ENCODE data around the gene MRE11. TPM values are rescaled to one million over a fixed set of nuclear protein-coding genes. Genes with fewer than 3 reads are reported as not detected.

Gene MRE11
- polyA plus RNA-seq, 1 donor (not counting 4 experiments of a cell fraction or from before 2014, with no cell fraction given) = 12.4 TPM

GRCh38 chr11:94452988-94453387 lies 40.7 kb downstream of the MRE11 start:
- no peaks in the 10 kb centered on the region for H3K79me2 ChIP-seq (ENCODE audit: control insufficient read depth, insufficient read depth, low read length)
- dilution Hi-C loops (cut with MboI; ENCODE audit: extremely low pct_ligation_motif_present, low sequenced_read_pairs) = no loop called here
- FAIRE-seq = no peak

GRCh38 chr11:94450048-94450447 lies 43.6 kb downstream of the MRE11 start:
- Histone ChIP-seq H3K27ac (ENCODE audit: control insufficient read depth, insufficient read depth, low read length) (peak overlapping the region; percentile 58), H3K4me3 (ENCODE audit: control insufficient read depth in 2 of 3, extremely low read depth in 1 of 3, insufficient read depth in 2 of 3, low read depth in 1 of 3, low read length in 3 of 3) (no peak overlapping the region), H3K79me2 (ENCODE audit: control insufficient read depth, insufficient read depth, low read length) (no peaks in the 10 kb centered on the region), H3K36me3 (ENCODE audit: control insufficient read depth in 2 of 2, extremely low read depth in 1 of 2, insufficient read depth in 2 of 2, low read length in 2 of 2) (no peaks in the 10 kb centered on the region), H3K4me2 (ENCODE audit: control insufficient read depth, extremely low read depth, insufficient read depth, low read depth, low read length) (no peak overlapping the region), H3K27me3 (ENCODE audit: control insufficient read depth, extremely low read depth, insufficient read depth, low read length) (no peaks in the 10 kb centered on the region), H3K9me3 (ENCODE audit: control insufficient read depth, low read depth, low read length) (no peaks in the 10 kb centered on the region), H4K20me1 (ENCODE audit: control insufficient read depth, extremely low read depth, insufficient read depth, low read length) (no peaks in the 10 kb centered on the region), H3K9me1 (ENCODE audit: control insufficient read depth, extremely low read depth, insufficient read depth, low read length) (no peaks in the 10 kb centered on the region), H3K4me1 (ENCODE audit: control insufficient read depth, extremely low read depth, insufficient read depth, low read length) (peaks cover 12% of the 10 kb centered on the region), H3K9ac (ENCODE audit: control insufficient read depth, extremely low read depth, insufficient read depth, low read length) (no peak overlapping the region), H2AFZ (ENCODE audit: control insufficient read depth, low read length) (no peak overlapping the region)
- TF ChIP-seq CTCF (optimal IDR thresholded peaks at IDR 0.05 in 1 of 3, IDR thresholded peaks at IDR 0.05 in 1 of 3, conservative IDR thresholded peaks at IDR 0.05 in 1 of 3; ENCODE audit: extremely low read depth in 1 of 3, insufficient read depth in 2 of 3, low read length in 3 of 3) = no peak
- TF ChIP-seq EZH2 (IDR thresholded peaks at IDR 0.05; ENCODE audit: low read length) = no peak
- no peak for FAIRE-seq
- no peak for DNase-seq (ENCODE audit: low read depth, low spot score)
- dilution Hi-C loops (cut with MboI; ENCODE audit: extremely low pct_ligation_motif_present, low sequenced_read_pairs) = no loop called here

More at GRCh38 chr11:94452988-94453387, 40.7 kb downstream of the MRE11 start:
- Histone ChIP-seq H3K4me2 (ENCODE audit: control insufficient read depth, extremely low read depth, insufficient read depth, low read depth, low read length) (no peak overlapping the region), H3K27me3 (ENCODE audit: control insufficient read depth, extremely low read depth, insufficient read depth, low read length) (no peaks in the 10 kb centered on the region), H3K27ac (ENCODE audit: control insufficient read depth, insufficient read depth, low read length) (no peak overlapping the region), H3K9me3 (ENCODE audit: control insufficient read depth, low read depth, low read length) (no peaks in the 10 kb centered on the region), H3K9ac (ENCODE audit: control insufficient read depth, extremely low read depth, insufficient read depth, low read length) (no peak overlapping the region), H2AFZ (ENCODE audit: control insufficient read depth, low read length) (no peak overlapping the region), H3K4me3 (ENCODE audit: control insufficient read depth in 2 of 3, extremely low read depth in 1 of 3, insufficient read depth in 2 of 3, low read depth in 1 of 3, low read length in 3 of 3) (no peak overlapping the region), H3K9me1 (ENCODE audit: control insufficient read depth, extremely low read depth, insufficient read depth, low read length) (no peaks in the 10 kb centered on the region), H3K36me3 (ENCODE audit: control insufficient read depth in 2 of 2, extremely low read depth in 1 of 2, insufficient read depth in 2 of 2, low read length in 2 of 2) (no peaks in the 10 kb centered on the region), H3K4me1 (ENCODE audit: control insufficient read depth, extremely low read depth, insufficient read depth, low read length) (peaks cover 21% of the 10 kb centered on the region), H4K20me1 (ENCODE audit: control insufficient read depth, extremely low read depth, insufficient read depth, low read length) (no peaks in the 10 kb centered on the region)
- TF ChIP-seq CTCF (optimal IDR thresholded peaks at IDR 0.05 in 1 of 3, IDR thresholded peaks at IDR 0.05 in 1 of 3, conservative IDR thresholded peaks at IDR 0.05 in 1 of 3; ENCODE audit: extremely low read depth in 1 of 3, insufficient read depth in 2 of 3, low read length in 3 of 3) = no peak
- no peak for TF ChIP-seq EZH2 (IDR thresholded peaks at IDR 0.05; ENCODE audit: low read length)
- no peak for DNase-seq (ENCODE audit: low read depth, low spot score)
